SK-N-SH (cell line): ENCODE measurements around the gene PFN1.
"Not testable (repeated sequence)": the region's sequence is repeated elsewhere in the genome, so short reads cannot be mapped to it uniquely, and the experiment has no call there.

Experiments used
- CHD2 ChIP-seq: fragments of 150-350 bp; IDR thresholded peaks from 2 replicates; pipeline ENCODE4 v1.6.1; 2018; ENCODE audit warnings: low read length; ENCODE audit not compliant: partially characterized antibody
- EP300 ChIP-seq, 2 experiments: IDR thresholded peaks; 2 replicates each; pipeline versions ENCODE4 v1.4.0 to v1.6.1; 2012; ENCODE audit warnings: borderline replicate concordance in 1 of 2, low read depth in 1 of 2, low read length in 1 of 2
- JUND ChIP-seq: IDR thresholded peaks from 2 replicates; pipeline ENCODE4 v1.4.0; 2012
- POLR2AphosphoS5 ChIP-seq: IDR thresholded peaks from 2 replicates; pipeline ENCODE4 v1.6.1; 2012; ENCODE audit warnings: low read depth, low read length
- RFX5 ChIP-seq: IDR thresholded peaks from 2 replicates; pipeline ENCODE4 v1.6.1; 2012; ENCODE audit warnings: mild to moderate bottlenecking, improper control_type of control experiment, low read length
- RXRA ChIP-seq: IDR thresholded peaks from 2 replicates; pipeline ENCODE4 v1.4.0; 2012; ENCODE audit warnings: low read depth, mild to moderate bottlenecking, borderline replicate concordance
- TF ChIP-seq, protein P1 (sequence below): IDR thresholded peaks from 2 replicates; pipeline ENCODE4 v1.4.0; 2012; ENCODE audit warnings: low read depth, borderline replicate concordance
- TF ChIP-seq, protein P2 (sequence below): IDR thresholded peaks from 2 replicates; pipeline ENCODE4 v1.4.0; 2012; ENCODE audit warnings: low read depth, borderline replicate concordance
- TF ChIP-seq, protein P3 (sequence below): fragments of 200-600 bp; sonication (generic); IDR thresholded peaks from 2 replicates; pipeline ENCODE4 v1.6.1; 2017; ENCODE audit warnings: antibody characterized with exemption, mild to moderate bottlenecking, moderate library complexity
- TF ChIP-seq, protein P4 (sequence below): IDR thresholded peaks from 2 replicates; pipeline ENCODE4 v1.4.0; 2012; ENCODE audit warnings: low read depth

DNA sequence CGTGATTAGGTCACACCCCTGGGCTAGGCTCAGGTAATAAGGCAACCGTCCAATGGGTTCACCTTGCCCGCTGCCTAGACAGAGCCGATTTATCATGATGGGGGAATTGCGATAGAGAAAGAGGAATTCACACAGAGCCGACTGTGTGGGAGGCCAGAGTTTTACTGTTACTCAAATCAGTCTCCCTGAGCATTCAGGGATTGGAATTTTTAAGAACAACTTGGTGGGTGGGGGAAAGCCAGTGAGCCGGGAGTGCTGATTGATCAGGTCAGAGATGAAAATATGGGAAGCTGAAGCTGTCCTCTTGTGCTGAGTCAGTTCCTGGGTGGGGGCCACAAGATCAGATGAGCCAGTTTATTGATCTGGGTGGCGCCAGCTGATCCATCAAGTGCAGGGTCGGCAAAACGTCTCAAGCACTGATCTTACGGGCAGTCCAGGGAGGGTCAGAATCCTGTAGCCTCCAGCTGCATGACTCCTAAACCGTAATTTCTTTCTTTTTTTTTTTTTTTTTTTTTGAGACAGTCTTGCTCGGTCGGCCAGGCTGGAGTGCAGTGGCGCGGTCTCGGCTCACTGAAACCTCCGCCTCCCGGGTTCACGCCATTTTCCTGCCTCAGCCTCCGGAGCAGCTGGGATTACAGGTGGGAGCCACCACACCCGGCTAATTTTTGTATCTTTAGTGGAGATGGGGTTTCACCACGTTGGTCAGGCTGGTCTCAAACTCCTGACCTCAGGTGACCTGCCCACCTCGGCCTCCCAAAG is 21.6 kb downstream of the PFN1 start:
- TF ChIP-seq, protein P1, sequence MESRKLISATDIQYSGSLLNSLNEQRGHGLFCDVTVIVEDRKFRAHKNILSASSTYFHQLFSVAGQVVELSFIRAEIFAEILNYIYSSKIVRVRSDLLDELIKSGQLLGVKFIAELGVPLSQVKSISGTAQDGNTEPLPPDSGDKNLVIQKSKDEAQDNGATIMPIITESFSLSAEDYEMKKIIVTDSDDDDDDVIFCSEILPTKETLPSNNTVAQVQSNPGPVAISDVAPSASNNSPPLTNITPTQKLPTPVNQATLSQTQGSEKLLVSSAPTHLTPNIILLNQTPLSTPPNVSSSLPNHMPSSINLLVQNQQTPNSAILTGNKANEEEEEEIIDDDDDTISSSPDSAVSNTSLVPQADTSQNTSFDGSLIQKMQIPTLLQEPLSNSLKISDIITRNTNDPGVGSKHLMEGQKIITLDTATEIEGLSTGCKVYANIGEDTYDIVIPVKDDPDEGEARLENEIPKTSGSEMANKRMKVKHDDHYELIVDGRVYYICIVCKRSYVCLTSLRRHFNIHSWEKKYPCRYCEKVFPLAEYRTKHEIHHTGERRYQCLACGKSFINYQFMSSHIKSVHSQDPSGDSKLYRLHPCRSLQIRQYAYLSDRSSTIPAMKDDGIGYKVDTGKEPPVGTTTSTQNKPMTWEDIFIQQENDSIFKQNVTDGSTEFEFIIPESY, result not testable (repeated sequence)
- not testable (repeated sequence) for TF ChIP-seq POLR2AphosphoS5; EP300 (IDR thresholded peaks at IDR 0.05; ENCODE audit: borderline replicate concordance in 1 of 2, low read depth in 1 of 2, low read length in 1 of 2); RFX5; CHD2; RXRA; JUND
- TF ChIP-seq, protein P2, sequence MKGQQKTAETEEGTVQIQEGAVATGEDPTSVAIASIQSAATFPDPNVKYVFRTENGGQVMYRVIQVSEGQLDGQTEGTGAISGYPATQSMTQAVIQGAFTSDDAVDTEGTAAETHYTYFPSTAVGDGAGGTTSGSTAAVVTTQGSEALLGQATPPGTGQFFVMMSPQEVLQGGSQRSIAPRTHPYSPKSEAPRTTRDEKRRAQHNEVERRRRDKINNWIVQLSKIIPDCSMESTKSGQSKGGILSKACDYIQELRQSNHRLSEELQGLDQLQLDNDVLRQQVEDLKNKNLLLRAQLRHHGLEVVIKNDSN, result not testable (repeated sequence)
- TF ChIP-seq, protein P3, sequence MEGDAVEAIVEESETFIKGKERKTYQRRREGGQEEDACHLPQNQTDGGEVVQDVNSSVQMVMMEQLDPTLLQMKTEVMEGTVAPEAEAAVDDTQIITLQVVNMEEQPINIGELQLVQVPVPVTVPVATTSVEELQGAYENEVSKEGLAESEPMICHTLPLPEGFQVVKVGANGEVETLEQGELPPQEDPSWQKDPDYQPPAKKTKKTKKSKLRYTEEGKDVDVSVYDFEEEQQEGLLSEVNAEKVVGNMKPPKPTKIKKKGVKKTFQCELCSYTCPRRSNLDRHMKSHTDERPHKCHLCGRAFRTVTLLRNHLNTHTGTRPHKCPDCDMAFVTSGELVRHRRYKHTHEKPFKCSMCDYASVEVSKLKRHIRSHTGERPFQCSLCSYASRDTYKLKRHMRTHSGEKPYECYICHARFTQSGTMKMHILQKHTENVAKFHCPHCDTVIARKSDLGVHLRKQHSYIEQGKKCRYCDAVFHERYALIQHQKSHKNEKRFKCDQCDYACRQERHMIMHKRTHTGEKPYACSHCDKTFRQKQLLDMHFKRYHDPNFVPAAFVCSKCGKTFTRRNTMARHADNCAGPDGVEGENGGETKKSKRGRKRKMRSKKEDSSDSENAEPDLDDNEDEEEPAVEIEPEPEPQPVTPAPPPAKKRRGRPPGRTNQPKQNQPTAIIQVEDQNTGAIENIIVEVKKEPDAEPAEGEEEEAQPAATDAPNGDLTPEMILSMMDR, result not testable (repeated sequence)
- TF ChIP-seq, protein P4, sequence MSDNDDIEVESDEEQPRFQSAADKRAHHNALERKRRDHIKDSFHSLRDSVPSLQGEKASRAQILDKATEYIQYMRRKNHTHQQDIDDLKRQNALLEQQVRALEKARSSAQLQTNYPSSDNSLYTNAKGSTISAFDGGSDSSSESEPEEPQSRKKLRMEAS, result not testable (repeated sequence)
